IMR-90 (cell line): ENCODE data around the gene SGO1. TPM values are rescaled to one million over a fixed set of nuclear protein-coding genes. Genes with fewer than 3 reads are reported as not detected.
A peak's percentile ranks its signal among the peaks of the same experiment; 100 is the strongest.

Experiments used
- ATAC-seq: fragments of 200-7000 bp; cut with Tn5 transposase; 2 replicates; pipeline ENCODE4 v1.9.1; 2020; ENCODE audit warnings: low read depth, mild to moderate bottlenecking, moderate library complexity
- BruUV-seq: library from RNA; stranded (reverse); fragments of 400-500 nt; replicated peaks from 2 replicates; lab custom pipeline; 2021; lab: Mats Ljungman, UMichigan
- CTCF ChIA-PET: fragments of 300-600 bp; formaldehyde crosslinking; extraction: SDS; loops from one replicate; lab custom pipeline; 2021; ENCODE audit warnings: antibody characterized with exemption; lab: Yijun Ruan, JAX
- POLR2A ChIA-PET: fragments of 300-600 bp; sonication (Branson Sonifier 250); formaldehyde crosslinking; loops from one replicate; lab custom pipeline; 2022; ENCODE audit warnings: antibody characterized with exemption; ENCODE audit not compliant: unreplicated experiment; lab: Charles Lee
- DNase-seq: peaks from one replicate; pipeline ENCODE4 v3.0.0; 2013
- H2AFZ ChIP-seq: replicated peaks from 2 replicates; pipeline ENCODE3; 2013; ENCODE audit warnings: low read length, mild to moderate bottlenecking; ENCODE audit not compliant: poor library complexity
- H2AK5ac ChIP-seq: 2 replicates; pipeline ENCODE4 v1.6.1; 2013; ENCODE audit warnings: low read depth, low read length, inconsistent platforms
- H2AK9ac ChIP-seq: replicated peaks from 2 replicates; pipeline ENCODE3; 2013; ENCODE audit warnings: mild to moderate bottlenecking, low read depth, low read length, moderate library complexity; ENCODE audit not compliant: poor library complexity
- H2BK120ac ChIP-seq: 2 replicates; pipeline ENCODE4 v1.6.1; 2013; ENCODE audit warnings: low read depth, low read length, inconsistent platforms
- H2BK15ac ChIP-seq: 3 replicates; pipeline ENCODE4 v1.6.1; 2013; ENCODE audit warnings: low read depth, low read length, inconsistent platforms
- H2BK20ac ChIP-seq: 2 replicates; pipeline ENCODE4 v1.6.1; 2013; ENCODE audit warnings: low read depth, mild to moderate bottlenecking, inconsistent platforms, low read length, moderate library complexity
- H2BK5ac ChIP-seq: 2 replicates; pipeline ENCODE4 v1.6.1; 2013; ENCODE audit warnings: mild to moderate bottlenecking, low read depth, low read length, inconsistent platforms; ENCODE audit not compliant: poor library complexity, severe bottlenecking
- H3K14ac ChIP-seq: replicated peaks from 2 replicates; pipeline ENCODE4 v1.6.1; 2013; ENCODE audit warnings: low read depth, low read length, inconsistent platforms
- H3K18ac ChIP-seq: 2 replicates; pipeline ENCODE4 v1.6.1; 2013; ENCODE audit warnings: low read depth, low read length, control low read depth
- H3K23ac ChIP-seq: 2 replicates; pipeline ENCODE4 v1.6.1; 2013; ENCODE audit warnings: low read depth, low read length, inconsistent platforms
- H3K27ac ChIP-seq: 2 replicates; pipeline ENCODE4 v1.5.1; 2013; ENCODE audit warnings: mild to moderate bottlenecking, control low read depth, low read length; ENCODE audit not compliant: insufficient read depth
- H3K27me3 ChIP-seq: 2 replicates; pipeline ENCODE4 v1.6.1; 2013; ENCODE audit warnings: low read length; ENCODE audit not compliant: control insufficient read depth, insufficient read depth
- H3K36me3 ChIP-seq: 2 replicates; pipeline ENCODE4 v1.6.1; 2013; ENCODE audit warnings: low read length, mixed read lengths; ENCODE audit not compliant: control insufficient read depth, insufficient read depth
- H3K4ac ChIP-seq: 2 replicates; pipeline ENCODE4 v1.6.1; 2013; ENCODE audit warnings: low read depth, low read length, inconsistent platforms
- H3K4me1 ChIP-seq: 2 replicates; pipeline ENCODE4 v1.6.1; 2013; ENCODE audit warnings: low read length, mixed read lengths; ENCODE audit not compliant: control insufficient read depth, insufficient read depth
- H3K4me2 ChIP-seq: 2 replicates; pipeline ENCODE4 v1.6.1; 2013; ENCODE audit warnings: low read depth, mild to moderate bottlenecking, control low read depth, low read length, moderate library complexity
- H3K4me3 ChIP-seq: 2 replicates; pipeline ENCODE4 v1.5.1; 2013; ENCODE audit warnings: low read depth, mild to moderate bottlenecking, control low read depth, low read length, moderate library complexity; ENCODE audit not compliant: insufficient read depth
- H3K56ac ChIP-seq: 2 replicates; pipeline ENCODE4 v1.6.1; 2013; ENCODE audit warnings: low read length, inconsistent platforms; ENCODE audit not compliant: insufficient read depth; ENCODE audit errors: extremely low read depth
- H3K79me1 ChIP-seq, 2 experiments: 2 replicates each; pipeline ENCODE4 v1.6.1; 2013; ENCODE audit warnings: low read length in 2 of 2, inconsistent platforms in 1 of 2, low read depth in 1 of 2
- H3K9ac ChIP-seq: 2 replicates; pipeline ENCODE4 v1.6.1; 2013; ENCODE audit warnings: low read depth, low read length, control low read depth
- H3K9me1 ChIP-seq: 2 replicates; pipeline ENCODE4 v1.6.1; 2013; ENCODE audit warnings: low read length, inconsistent platforms; ENCODE audit not compliant: insufficient read depth
- H3K9me3 ChIP-seq: 2 replicates; pipeline ENCODE4 v1.6.1; 2013; ENCODE audit warnings: low read length; ENCODE audit not compliant: control insufficient read depth, insufficient read depth
- H4K20me1 ChIP-seq: 2 replicates; pipeline ENCODE4 v1.6.1; 2013; ENCODE audit warnings: low read length, inconsistent platforms; ENCODE audit not compliant: insufficient read depth
- H4K5ac ChIP-seq: 2 replicates; pipeline ENCODE4 v1.6.1; 2013; ENCODE audit warnings: mild to moderate bottlenecking, low read depth, low read length, control low read depth
- H4K8ac ChIP-seq, 2 experiments: 2 replicates each; pipeline ENCODE4 v1.6.1; 2013; ENCODE audit warnings: low read depth in 2 of 2, low read length in 2 of 2, control low read depth in 1 of 2, inconsistent platforms in 1 of 2
- H4K91ac ChIP-seq: 2 replicates; pipeline ENCODE4 v1.6.1; 2013; ENCODE audit warnings: low read depth, low read length, inconsistent platforms; ENCODE audit not compliant: insufficient read depth
- BHLHE40 ChIP-seq: fragments of 150-350 bp; IDR thresholded peaks from 2 replicates; pipeline ENCODE4 v1.6.1; 2016; ENCODE audit warnings: mild to moderate bottlenecking, low read depth, low read length
- CEBPB ChIP-seq: IDR thresholded peaks from 2 replicates; pipeline ENCODE4 v1.6.1; 2012; ENCODE audit warnings: low read depth, low read length, improper control_type of control experiment
- CHD1 ChIP-seq: IDR thresholded peaks from 2 replicates; pipeline ENCODE4 v1.6.1; 2012; ENCODE audit warnings: low read depth, low read length, improper control_type of control experiment
- CTCF ChIP-seq: conservative IDR thresholded peaks from 2 replicates; pipeline ENCODE4 v1.5.1; 2012; ENCODE audit warnings: mild to moderate bottlenecking, low read depth, low read length, improper control_type of control experiment
- FOS ChIP-seq: fragments of 150-350 bp; IDR thresholded peaks from 2 replicates; pipeline ENCODE4 v1.6.1; 2016; ENCODE audit warnings: low read depth, low read length
- MAFK ChIP-seq: IDR thresholded peaks from 2 replicates; pipeline ENCODE4 v1.6.1; 2012; ENCODE audit warnings: low read depth, low read length, improper control_type of control experiment
- MAZ ChIP-seq: IDR thresholded peaks from 2 replicates; pipeline ENCODE4 v1.6.1; 2012; ENCODE audit warnings: low read depth, mild to moderate bottlenecking, low read length, improper control_type of control experiment, moderate library complexity, borderline replicate concordance
- MXI1 ChIP-seq: IDR thresholded peaks from 2 replicates; pipeline ENCODE4 v1.6.1; 2012; ENCODE audit warnings: low read depth, mild to moderate bottlenecking, low read length, moderate library complexity, borderline replicate concordance
- NFE2L2 ChIP-seq: fragments of 150-350 bp; IDR thresholded peaks from 2 replicates; pipeline ENCODE4 v1.6.1; 2016; ENCODE audit warnings: low read depth, mild to moderate bottlenecking, low read length
- POLR2A ChIP-seq: IDR thresholded peaks from 2 replicates; pipeline ENCODE4 v1.6.1; 2012; ENCODE audit warnings: mild to moderate bottlenecking, low read depth, low read length
- RAD21 ChIP-seq: IDR thresholded peaks from 2 replicates; pipeline ENCODE4 v1.6.1; 2012; ENCODE audit warnings: low read length, improper control_type of control experiment
- RCOR1 ChIP-seq: IDR thresholded peaks from 2 replicates; pipeline ENCODE4 v1.6.1; 2012; ENCODE audit warnings: mild to moderate bottlenecking, low read length, improper control_type of control experiment; ENCODE audit not compliant: insufficient replicate concordance
- RFX5 ChIP-seq: IDR thresholded peaks from 2 replicates; pipeline ENCODE4 v1.8.0; 2012; ENCODE audit warnings: low read depth, mild to moderate bottlenecking, low read length, moderate library complexity
- SMC3 ChIP-seq: fragments of 150-350 bp; IDR thresholded peaks from 2 replicates; pipeline ENCODE4 v1.6.1; 2016; ENCODE audit warnings: low read depth, mild to moderate bottlenecking, antibody characterized with exemption, low read length, moderate library complexity
- WGBS, 2 experiments: methylation state at CpG; one replicate each; pipeline versions ENCODE4 v1.1.5 to v1.1.7; 2013; ENCODE audit warnings: missing lambda C conversion rate in 2 of 2; ENCODE audit not compliant: insufficient read length in 1 of 2; ENCODE audit errors: extremely low coverage in 2 of 2; 5-methylcytosine and 5-hydroxymethylcytosine counted together
- dilution Hi-C: fragments of 300-500 bp; cut with HindIII; formaldehyde crosslinking; loops from one replicate; pipeline ENCODE4 v1.14.3; 2018; ENCODE audit warnings: low sequenced_read_pairs; ENCODE audit not compliant: unreplicated experiment
- in situ Hi-C: fragments of 300-500 bp; cut with MboI; formaldehyde crosslinking; loops from 3 replicates; pipeline ENCODE4 v1.14.3; 2019; ENCODE audit warnings: low sequenced_read_pairs, inconsistent platforms, mixed read lengths
- intact Hi-C: fragments of 100-400 bp; cut with micrococcal nuclease; formaldehyde crosslinking; loops from 2 replicates; pipeline ENCODE4 v1.10.0; 2022
- polyA plus RNA-seq, 3 experiments: library from polyadenylated mRNA; depleted of rRNA; stranded (reverse); fragments of >200 nt; gene quantifications; 2 replicates each; pipeline ENCODE4 v1.2.3, GENCODE V29; 2012; ENCODE audit warnings: low replicate concordance in 1 of 3
- total RNA-seq: library from RNA; depleted of rRNA; stranded (reverse); fragments of >200 nt; gene quantifications from 2 replicates; pipeline ENCODE4 v1.2.3, GENCODE V29; 2012
- TF ChIP-seq, protein P1 (sequence below): fragments of 150-350 bp; IDR thresholded peaks from 2 replicates; pipeline ENCODE4 v1.6.1; 2016; ENCODE audit warnings: low read depth, mild to moderate bottlenecking, low read length, moderate library complexity, borderline replicate concordance
- TF ChIP-seq, protein P2 (sequence below): fragments of 150-350 bp; IDR thresholded peaks from 2 replicates; pipeline ENCODE4 v1.6.1; 2017; ENCODE audit warnings: mild to moderate bottlenecking, antibody characterized with exemption, low read length, low read depth

SGO1 gene
- total and polyA plus RNA-seq, 2 of the 4 experiments (the other 2 are of a cell fraction), result 3.2 to 5.2 TPM

DNA sequence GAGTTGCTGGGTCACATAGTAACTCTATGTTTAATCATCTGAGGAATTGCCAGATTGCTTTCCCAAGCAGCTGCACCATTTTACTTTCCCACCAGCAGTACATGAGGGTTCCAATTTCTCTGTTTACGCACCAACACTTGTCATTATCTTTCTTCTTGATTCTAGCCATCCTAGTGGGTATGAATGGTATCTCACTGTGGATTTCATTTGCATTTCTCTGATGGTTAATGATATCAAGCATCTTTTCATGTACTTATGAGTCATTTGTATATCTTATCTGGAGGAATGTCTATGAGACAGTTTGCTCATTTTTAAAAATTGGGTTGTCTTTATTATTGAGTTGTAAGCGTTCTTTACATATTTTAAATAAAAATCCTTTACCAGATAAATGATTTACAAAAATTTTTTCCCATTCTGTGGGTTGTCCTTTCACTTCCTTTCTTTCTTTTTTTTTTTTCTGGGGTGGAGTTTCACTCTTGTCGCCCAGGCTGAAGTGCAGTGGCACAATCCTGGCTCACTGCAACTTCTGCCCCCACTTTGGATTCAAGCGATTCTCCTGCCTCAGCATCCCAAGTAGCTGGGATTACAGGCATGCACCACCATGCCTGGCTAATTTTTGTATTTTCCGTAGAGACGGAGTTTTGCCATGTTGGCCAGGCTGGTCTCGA is 8.9 kb upstream of the SGO1 start:
- dilution Hi-C loops (no loop called here), intact Hi-C loops (no loop called here), in situ Hi-C loops (no loop called here)
- TF ChIP-seq MAFK (no peak), SMC3 (no peak), RAD21 (no peak), RFX5 (no peak), CEBPB (no peak), MXI1 (no peak), CTCF (no peak), CHD1 (no peak), NFE2L2 (no peak), BHLHE40 (no peak), FOS (no peak), POLR2A (no peak), MAZ (no peak), RCOR1 (no peak)
- TF ChIP-seq, protein P1, sequence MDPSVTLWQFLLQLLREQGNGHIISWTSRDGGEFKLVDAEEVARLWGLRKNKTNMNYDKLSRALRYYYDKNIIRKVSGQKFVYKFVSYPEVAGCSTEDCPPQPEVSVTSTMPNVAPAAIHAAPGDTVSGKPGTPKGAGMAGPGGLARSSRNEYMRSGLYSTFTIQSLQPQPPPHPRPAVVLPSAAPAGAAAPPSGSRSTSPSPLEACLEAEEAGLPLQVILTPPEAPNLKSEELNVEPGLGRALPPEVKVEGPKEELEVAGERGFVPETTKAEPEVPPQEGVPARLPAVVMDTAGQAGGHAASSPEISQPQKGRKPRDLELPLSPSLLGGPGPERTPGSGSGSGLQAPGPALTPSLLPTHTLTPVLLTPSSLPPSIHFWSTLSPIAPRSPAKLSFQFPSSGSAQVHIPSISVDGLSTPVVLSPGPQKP, result no peak
- TF ChIP-seq, protein P2, sequence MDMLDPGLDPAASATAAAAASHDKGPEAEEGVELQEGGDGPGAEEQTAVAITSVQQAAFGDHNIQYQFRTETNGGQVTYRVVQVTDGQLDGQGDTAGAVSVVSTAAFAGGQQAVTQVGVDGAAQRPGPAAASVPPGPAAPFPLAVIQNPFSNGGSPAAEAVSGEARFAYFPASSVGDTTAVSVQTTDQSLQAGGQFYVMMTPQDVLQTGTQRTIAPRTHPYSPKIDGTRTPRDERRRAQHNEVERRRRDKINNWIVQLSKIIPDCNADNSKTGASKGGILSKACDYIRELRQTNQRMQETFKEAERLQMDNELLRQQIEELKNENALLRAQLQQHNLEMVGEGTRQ, result no peak
- ATAC-seq (no peak), DNase-seq (peak; percentile 8)
- no peak overlapping the region for H3K9ac ChIP-seq
- no peak overlapping the region for H2BK120ac ChIP-seq
- H3K23ac ChIP-seq, result no peak overlapping the region
- H4K8ac ChIP-seq, result no peak overlapping the region
- no peak overlapping the region for H2BK5ac ChIP-seq
- H2BK15ac ChIP-seq, result no peak overlapping the region
- no TSS peak for BruUV-seq
- H4K5ac ChIP-seq, result no peak overlapping the region
- ChIA-PET CTCF (no interaction called here), POLR2A (no interaction called here)
- H4K91ac ChIP-seq, result no peak overlapping the region
- H3K4me1 ChIP-seq, result no peaks in the 10 kb centered on the region
- H3K36me3 ChIP-seq, result no peaks in the 10 kb centered on the region
- no peak overlapping the region for H3K14ac ChIP-seq
- no peak overlapping the region for H3K27ac ChIP-seq
- H3K4me3 ChIP-seq, result no peak overlapping the region
- H3K4me2 ChIP-seq, result no peak overlapping the region
- no peak overlapping the region for H2AK9ac ChIP-seq
- H3K9me1 ChIP-seq, result no peaks in the 10 kb centered on the region
- no peaks in the 10 kb centered on the region for H3K79me1 ChIP-seq
- H2BK20ac ChIP-seq, result no peak overlapping the region
- WGBS, 2 experiments, result 90% methylated on average over 2 of the region's 7 CpGs; no CpG with 5 or more reads in 1 of the 2 experiments
- no peaks in the 10 kb centered on the region for H3K27me3 ChIP-seq
- H3K18ac ChIP-seq, result no peak overlapping the region
- no peak overlapping the region for H3K56ac ChIP-seq
- H3K4ac ChIP-seq, result no peak overlapping the region
- H4K20me1 ChIP-seq, result no peaks in the 10 kb centered on the region
- no peaks in the 10 kb centered on the region for H3K9me3 ChIP-seq
- no peak overlapping the region for H2AFZ ChIP-seq
- H2AK5ac ChIP-seq, result no peak overlapping the region
